Stimulated activated CD4-positive, alpha-beta T cell treated with anti-CD3 and anti-CD28 coated beads, Interleukin-12 subunit alpha, Interleukin-12 subunit beta, amount 100 ng/mL, for 4 hours (primary cell): ENCODE results near the gene FIG4.
"Not testable (repeated sequence)": the region's sequence is repeated elsewhere in the genome, so short reads cannot be mapped to it uniquely, and the experiment has no call there.

Source experiments
- DNase-seq: peaks from one replicate; pipeline ENCODE4 v3.0.0-alpha.2; 2020

The FIG4 gene

GRCh38 chr6:109762769-109763441 lies 71.8 kb downstream of the FIG4 start:
- no peak for DNase-seq

GRCh38 chr6:109766167-109766566 lies 75.1 kb downstream of the FIG4 start:
- DNase-seq: no peak

GRCh38 chr6:109767961-109768360 lies 76.9 kb downstream of the FIG4 start:
- no peak for DNase-seq

- DNase-seq: no peak
These were observed 77.4 kb downstream of the FIG4 start for GRCh38 chr6:109768485-109768884.

- no peak for DNase-seq
These were observed 78.1 kb downstream of the FIG4 start for GRCh38 chr6:109769213-109769612.

GRCh38 chr6:109770047-109770446 lies 79.0 kb downstream of the FIG4 start:
- DNase-seq: no peak

GRCh38 chr6:109770779-109771178 lies 79.7 kb downstream of the FIG4 start:
- DNase-seq: no peak

- not testable (repeated sequence) for DNase-seq
These were observed 81.1 kb downstream of the FIG4 start for GRCh38 chr6:109771939-109772755.

- no peak for DNase-seq
These were observed 81.9 kb downstream of the FIG4 start for GRCh38 chr6:109772883-109773431.

GRCh38 chr6:109781001-109781400 lies 89.9 kb downstream of the FIG4 start:
- no peak for DNase-seq

- DNase-seq: no peak
These were observed 91.4 kb downstream of the FIG4 start for GRCh38 chr6:109782491-109782999.

GRCh38 chr6:109783250-109783986 lies 92.3 kb downstream of the FIG4 start:
- DNase-seq: no peak

- no peak for DNase-seq
These were observed 96.2 kb downstream of the FIG4 start for GRCh38 chr6:109787312-109787711.

- DNase-seq: no peak
These were observed 97.6 kb downstream of the FIG4 start for GRCh38 chr6:109788687-109789086.

- no peak for DNase-seq
These were observed 99.0 kb downstream of the FIG4 start for GRCh38 chr6:109790131-109790530.

GRCh38 chr6:109791301-109791700 lies 100.2 kb downstream of the FIG4 start:
- DNase-seq: no peak

- no peak for DNase-seq
These were observed 101.9 kb downstream of the FIG4 start for GRCh38 chr6:109793021-109793420.

- DNase-seq: no peak
These were observed 102.7 kb downstream of the FIG4 start for GRCh38 chr6:109793792-109794191.

GRCh38 chr6:109794201-109794923 lies 103.3 kb downstream of the FIG4 start:
- DNase-seq: no peak

GRCh38 chr6:109795994-109796555 lies 105.0 kb downstream of the FIG4 start:
- no peak for DNase-seq

- DNase-seq: no peak
These were observed 108.0 kb downstream of the FIG4 start for GRCh38 chr6:109799129-109799528.

- DNase-seq: no peak
These were observed 108.6 kb downstream of the FIG4 start for GRCh38 chr6:109799664-109800063.
